A549 (cell line): ENCODE data around the gene SUGP2. TPM values are rescaled to one million over a fixed set of nuclear protein-coding genes. Genes with fewer than 3 reads are reported as not detected.

ENCODE experiments used
- ATAC-seq, 2 experiments: fragments of 200-7000 bp in 1 of 2; fragments of >200 bp in 1 of 2; cut with Nextera tagmentation in 1 of 2; cut with Tn5 transposase in 1 of 2; 3 replicates each; pipeline versions ENCODE4 v1.8.0 to v1.9.1; 2018 to 2020; ENCODE audit warnings: mild to moderate bottlenecking in 1 of 2, moderate library complexity in 1 of 2
- CTCF ChIA-PET: fragments of 300-600 bp; sonication (Branson Sonifier 250); formaldehyde crosslinking; extraction: SDS; loops from one replicate; lab custom pipeline; 2021; ENCODE audit warnings: antibody characterized with exemption, inconsistent platforms; lab: Yijun Ruan, JAX
- POLR2A ChIA-PET: fragments of 350-600 bp; formaldehyde crosslinking; extraction: SDS; loops from one replicate; lab custom pipeline; 2021; ENCODE audit warnings: antibody characterized with exemption, inconsistent platforms; lab: Yijun Ruan, JAX
- DNase-seq, 2 experiments: peaks; one replicate each; pipeline versions ENCODE4 v3.0.0 to v3.0.0-alpha.2; 2011 to 2016; ENCODE audit warnings: low read depth in 1 of 2, low spot score in 1 of 2
- FAIRE-seq: peaks from 2 replicates; lab custom pipeline; 2011; peaks lifted over from hg19 to GRCh38; lab: Jason Lieb, UNC
- H3K27ac ChIP-seq, 2 experiments: fragments of >200 bp; sonication (Bioruptor Twin); formaldehyde crosslinking; 3 replicates each; pipeline ENCODE4 v1.5.1; 2016 to 2017
- H3K4me1 ChIP-seq: fragments of >200 bp; sonication (Bioruptor Twin); formaldehyde crosslinking; 3 replicates; pipeline ENCODE4 v1.6.1; 2016
- H3K4me2 ChIP-seq: fragments of >200 bp; sonication (Bioruptor Twin); formaldehyde crosslinking; 3 replicates; pipeline ENCODE4 v1.6.1; 2016
- H3K4me3 ChIP-seq: fragments of >200 bp; sonication (Bioruptor Twin); formaldehyde crosslinking; 3 replicates; pipeline ENCODE4 v1.5.1; 2016
- H3K9me3 ChIP-seq: fragments of >200 bp; sonication (Bioruptor Twin); formaldehyde crosslinking; 3 replicates; pipeline ENCODE4 v1.6.1; 2016
- ATOH8 ChIP-seq: fragments of 250-450 bp; sonication (Bioruptor Pico); IDR thresholded peaks from 2 replicates; pipeline ENCODE4 v1.5.0; 2020; ENCODE audit warnings: low read depth, mild to moderate bottlenecking, moderate library complexity
- BCL3 ChIP-seq: fragments of >200 bp; sonication (Bioruptor Twin); formaldehyde crosslinking; IDR thresholded peaks from 3 replicates; pipeline ENCODE4 v1.6.1; 2016
- BHLHE40 ChIP-seq: IDR thresholded peaks from 2 replicates; pipeline ENCODE4 v1.6.1; 2012; ENCODE audit warnings: low read depth, low read length, inconsistent platforms
- CBX8 ChIP-seq: fragments of 200-600 bp; sonication (generic); IDR thresholded peaks from 2 replicates; pipeline ENCODE4 v1.6.1; 2016
- CHD4 ChIP-seq: fragments of 200-600 bp; sonication (generic); IDR thresholded peaks from 2 replicates; pipeline ENCODE4 v1.6.1; 2016; ENCODE audit warnings: antibody characterized with exemption, mild to moderate bottlenecking, borderline replicate concordance
- E2F6 ChIP-seq: IDR thresholded peaks from 2 replicates; pipeline ENCODE4 v1.6.1; 2012; ENCODE audit warnings: low read depth, borderline replicate concordance
- HDAC2 ChIP-seq: fragments of 200-600 bp; sonication (generic); IDR thresholded peaks from 2 replicates; pipeline ENCODE4 v1.6.1; 2016
- HOXB13 ChIP-seq: fragments of 250-450 bp; sonication (Bioruptor Pico); IDR thresholded peaks from 2 replicates; pipeline ENCODE4 v1.5.0; 2020; ENCODE audit warnings: low read depth, mild to moderate bottlenecking, moderate library complexity
- JUN ChIP-seq, 2 experiments: fragments of >200 bp; sonication (Bioruptor Twin); formaldehyde crosslinking; IDR thresholded peaks; 2 replicates in 1 of 2; 3 replicates in 1 of 2; pipeline ENCODE4 v1.6.1; 2016 to 2017
- KDM5A ChIP-seq: fragments of 200-600 bp; sonication (generic); IDR thresholded peaks from 2 replicates; pipeline ENCODE4 v1.6.1; 2016; ENCODE audit warnings: antibody characterized with exemption, mild to moderate bottlenecking
- MAFK ChIP-seq: fragments of 450-650 bp; IDR thresholded peaks from 2 replicates; pipeline ENCODE4 v1.6.1; 2014; ENCODE audit not compliant: partially characterized antibody
- MAZ ChIP-seq: fragments of 150-350 bp; IDR thresholded peaks from 2 replicates; pipeline ENCODE4 v1.6.1; 2014; ENCODE audit warnings: antibody characterized with exemption, low read depth, low read length, borderline replicate concordance
- NR3C1 ChIP-seq: fragments of >200 bp; sonication (Bioruptor Twin); formaldehyde crosslinking; IDR thresholded peaks from 3 replicates; pipeline ENCODE4 v1.6.1; 2017
- PBX3 ChIP-seq: IDR thresholded peaks from 2 replicates; pipeline ENCODE4 v1.6.1; 2012
- RNF2 ChIP-seq: fragments of 200-600 bp; sonication (generic); IDR thresholded peaks from 2 replicates; pipeline ENCODE4 v1.6.1; 2016; ENCODE audit warnings: low read depth, mild to moderate bottlenecking, antibody characterized with exemption, moderate library complexity, borderline replicate concordance
- SREBF2 ChIP-seq: fragments of 450-650 bp; IDR thresholded peaks from 2 replicates; pipeline ENCODE4 v1.6.1; 2014; ENCODE audit warnings: mild to moderate bottlenecking, moderate library complexity
- TFCP2L1 ChIP-seq: fragments of 250-450 bp; sonication (Bioruptor Pico); IDR thresholded peaks from 2 replicates; pipeline ENCODE4 v1.5.0; 2021; ENCODE audit warnings: mild to moderate bottlenecking
- ZFP36 ChIP-seq: fragments of 450-650 bp; IDR thresholded peaks from 2 replicates; pipeline ENCODE4 v1.6.1; 2014; ENCODE audit warnings: borderline replicate concordance; ENCODE audit not compliant: partially characterized antibody
- WGBS: methylation state at CpG from one replicate; pipeline ENCODE4 v1.1.6; 2017; ENCODE audit errors: missing lambda C conversion rate; 5-methylcytosine and 5-hydroxymethylcytosine counted together
- polyA plus RNA-seq, 4 experiments: library from polyadenylated mRNA; depleted of rRNA in 3 of 4; stranded (reverse); fragments of >200 nt; fragmentation: RNase III in 1 of 4; extraction: RNeasy Plus Mini Kit Qiagen cat#74134 plus additional on column Dnase treatment in 1 of 4; gene quantifications; 2 replicates in 3 of 4; 3 replicates in 1 of 4; pipeline ENCODE4 v1.2.3, GENCODE V29; 2011 to 2017
- TF ChIP-seq, protein P1 (sequence below): fragments of 250-450 bp; sonication (Bioruptor Pico); IDR thresholded peaks from 2 replicates; pipeline ENCODE4 v1.5.0; 2021; ENCODE audit warnings: mild to moderate bottlenecking, moderate library complexity, borderline replicate concordance

The SUGP2 gene
- polyA plus RNA-seq, 2 of the 4 experiments (the other 2 are of a cell fraction) = 42.4 to 43.9 TPM

- ATAC-seq = no peak
- WGBS = 91% methylated on average over 12 of the region's 14 CpGs
- Histone ChIP-seq H3K4me1 (0 out of 3 replicates have a peak, but pooled peaks cover 2% of the 10 kb centered on the region), H3K4me3 (no peak overlapping the region), H3K4me2 (no peak overlapping the region), H3K27ac (no peak overlapping the region), H3K9me3 (no peaks in the 10 kb centered on the region)
- TF ChIP-seq MAFK (no peak), HDAC2 (no peak), MAZ (no peak), CBX8 (no peak), E2F6 (no peak), KDM5A (no peak), SREBF2 (no peak), BCL3 (no peak), TFCP2L1 (no peak), HOXB13 (no peak)
- no peak for FAIRE-seq
- ChIA-PET CTCF (interaction anchor here (5.1 kb wide), 1 partner anchor 40 kb away, joined by 26 read pairs; no protein-coding TSS in a partner anchor), POLR2A (no interaction called here)
- DNase-seq = no peak
These were observed 86.4 kb downstream of the SUGP2 start for GRCh38 chr19:18946918-18947317.

DNA sequence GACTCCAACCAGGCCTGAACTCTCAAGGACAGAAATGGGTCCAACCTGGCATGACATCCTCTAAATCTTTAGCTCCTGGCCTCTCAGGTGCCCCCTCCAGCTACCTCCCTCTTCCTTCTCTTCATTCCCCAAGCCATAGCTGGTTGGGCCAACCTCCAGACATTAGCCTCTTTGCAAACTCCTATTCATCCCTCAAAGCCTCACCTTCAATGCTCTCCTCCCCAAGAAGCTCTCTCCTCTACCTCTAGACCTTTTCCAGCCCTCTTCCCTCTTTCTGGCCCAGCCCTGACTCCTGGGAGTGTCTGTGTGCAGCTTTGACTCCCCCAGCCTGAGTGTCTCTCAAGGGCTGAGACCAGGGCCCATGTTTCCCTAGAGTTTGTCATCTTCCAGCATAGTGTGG, 87.0 kb downstream of the SUGP2 start:
- Histone ChIP-seq H3K9me3 (no peaks in the 10 kb centered on the region), H3K27ac (no peak overlapping the region), H3K4me2 (no peak overlapping the region), H3K4me3 (no peak overlapping the region), H3K4me1 (0 out of 3 replicates have a peak, but pooled peaks cover 3% of the 10 kb centered on the region)
- ChIA-PET POLR2A (no interaction called here), CTCF (interaction anchor here (5.1 kb wide), 1 partner anchor 41 kb away, joined by 26 read pairs; no protein-coding TSS in a partner anchor)
- TF ChIP-seq, protein P1, sequence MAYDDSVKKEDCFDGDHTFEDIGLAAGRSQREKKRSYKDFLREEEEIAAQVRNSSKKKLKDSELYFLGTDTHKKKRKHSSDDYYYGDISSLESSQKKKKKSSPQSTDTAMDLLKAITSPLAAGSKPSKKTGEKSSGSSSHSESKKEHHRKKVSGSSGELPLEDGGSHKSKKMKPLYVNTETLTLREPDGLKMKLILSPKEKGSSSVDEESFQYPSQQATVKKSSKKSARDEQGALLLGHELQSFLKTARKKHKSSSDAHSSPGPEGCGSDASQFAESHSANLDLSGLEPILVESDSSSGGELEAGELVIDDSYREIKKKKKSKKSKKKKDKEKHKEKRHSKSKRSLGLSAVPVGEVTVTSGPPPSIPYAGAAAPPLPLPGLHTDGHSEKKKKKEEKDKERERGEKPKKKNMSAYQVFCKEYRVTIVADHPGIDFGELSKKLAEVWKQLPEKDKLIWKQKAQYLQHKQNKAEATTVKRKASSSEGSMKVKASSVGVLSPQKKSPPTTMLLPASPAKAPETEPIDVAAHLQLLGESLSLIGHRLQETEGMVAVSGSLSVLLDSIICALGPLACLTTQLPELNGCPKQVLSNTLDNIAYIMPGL (CRISPR knock-in tag) = no peak
- TF ChIP-seq PBX3 = no peak
- DNase-seq (no peak), FAIRE-seq (no peak), ATAC-seq (no peak)

- H3K27ac ChIP-seq = no peak overlapping the region
- FAIRE-seq (no peak), ATAC-seq (no peak), DNase-seq (no peak)
- ChIA-PET POLR2A (no interaction called here), CTCF (interaction anchor here (0.7 to 4.8 kb wide), 2 partner anchors 19 to 42 kb away, joined by 4 to 22 read pairs; no protein-coding TSS in a partner anchor)
- H3K4me3 ChIP-seq = no peak overlapping the region
- no peak overlapping the region for H3K4me2 ChIP-seq
- TF ChIP-seq RNF2 = no peak
- no peak for TF ChIP-seq JUN (IDR thresholded peaks at IDR 0.05)
- TF ChIP-seq HDAC2 = no peak
- no peak for TF ChIP-seq CHD4
- TF ChIP-seq NR3C1 = no peak
- TF ChIP-seq BHLHE40 = no peak
- no peak for TF ChIP-seq KDM5A
- no peak for TF ChIP-seq ATOH8 (CRISPR knock-in tag)
- no peak for TF ChIP-seq ZFP36
- 90% methylated on average over 9 of the region's 9 CpGs for WGBS
- H3K4me1 ChIP-seq = 0 out of 3 replicates have a peak, but pooled peaks cover 3% of the 10 kb centered on the region
- no peaks in the 10 kb centered on the region for H3K9me3 ChIP-seq
These were observed 88.0 kb downstream of the SUGP2 start for GRCh38 chr19:18945297-18945696.
